ENCODE measurements around the gene THAP4. TPM values are rescaled to one million over a fixed set of nuclear protein-coding genes. Genes with fewer than 3 reads are reported as not detected.

Gene THAP4
- total RNA-seq, 1 donor from 2014 or later = 43.3 TPM

- Histone ChIP-seq H3K27me3 (ENCODE audit: control insufficient read depth, insufficient read depth, low read length) (no peaks in the 10 kb centered on the region), H3K36me3 (ENCODE audit: control insufficient read depth, insufficient read depth, low read length) (no peaks in the 10 kb centered on the region), H3K4me3 (ENCODE audit: low read depth, low read length) (no peak overlapping the region)
- DNase-seq (ENCODE audit: low read depth) = no peak
- TF ChIP-seq, protein P1, sequence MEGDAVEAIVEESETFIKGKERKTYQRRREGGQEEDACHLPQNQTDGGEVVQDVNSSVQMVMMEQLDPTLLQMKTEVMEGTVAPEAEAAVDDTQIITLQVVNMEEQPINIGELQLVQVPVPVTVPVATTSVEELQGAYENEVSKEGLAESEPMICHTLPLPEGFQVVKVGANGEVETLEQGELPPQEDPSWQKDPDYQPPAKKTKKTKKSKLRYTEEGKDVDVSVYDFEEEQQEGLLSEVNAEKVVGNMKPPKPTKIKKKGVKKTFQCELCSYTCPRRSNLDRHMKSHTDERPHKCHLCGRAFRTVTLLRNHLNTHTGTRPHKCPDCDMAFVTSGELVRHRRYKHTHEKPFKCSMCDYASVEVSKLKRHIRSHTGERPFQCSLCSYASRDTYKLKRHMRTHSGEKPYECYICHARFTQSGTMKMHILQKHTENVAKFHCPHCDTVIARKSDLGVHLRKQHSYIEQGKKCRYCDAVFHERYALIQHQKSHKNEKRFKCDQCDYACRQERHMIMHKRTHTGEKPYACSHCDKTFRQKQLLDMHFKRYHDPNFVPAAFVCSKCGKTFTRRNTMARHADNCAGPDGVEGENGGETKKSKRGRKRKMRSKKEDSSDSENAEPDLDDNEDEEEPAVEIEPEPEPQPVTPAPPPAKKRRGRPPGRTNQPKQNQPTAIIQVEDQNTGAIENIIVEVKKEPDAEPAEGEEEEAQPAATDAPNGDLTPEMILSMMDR (IDR thresholded peaks at IDR 0.05; ENCODE audit: insufficient read depth, low read length, poor library complexity, severe bottlenecking) = no peak
Observed at GRCh38 chr2:241551998-241552737, 84.8 kb downstream of the THAP4 start.

DNA sequence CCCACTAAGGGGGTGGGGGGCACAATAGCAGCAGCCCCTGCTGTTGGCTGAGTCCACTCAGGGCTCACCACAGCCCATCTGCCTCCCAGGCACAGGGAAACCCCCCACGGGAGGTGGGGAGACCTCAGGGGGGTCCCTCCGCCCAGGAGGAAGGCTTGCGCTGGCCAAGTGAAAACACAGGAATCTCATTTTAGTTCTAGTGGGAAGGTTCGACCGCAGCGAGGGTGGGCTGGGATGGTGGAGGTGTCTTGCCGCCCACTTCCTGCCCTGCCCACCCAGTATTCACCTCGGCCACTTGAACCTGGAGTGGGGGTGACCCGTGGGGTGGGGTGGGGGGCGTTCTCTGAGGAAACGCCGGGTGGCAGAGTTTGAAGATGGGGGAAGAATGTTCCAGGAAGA lies 85.4 kb downstream of the THAP4 start:
- H3K36me3 ChIP-seq (ENCODE audit: control insufficient read depth, insufficient read depth, low read length) = no peaks in the 10 kb centered on the region
- no peak overlapping the region for H3K4me3 ChIP-seq (ENCODE audit: low read depth, low read length)
- H3K27me3 ChIP-seq (ENCODE audit: control insufficient read depth, insufficient read depth, low read length) = no peaks in the 10 kb centered on the region
- DNase-seq (ENCODE audit: low read depth) = no peak
- TF ChIP-seq, protein P1 (IDR thresholded peaks at IDR 0.05; ENCODE audit: insufficient read depth, low read length, poor library complexity, severe bottlenecking) = no peak

- TF ChIP-seq, protein P1 (IDR thresholded peaks at IDR 0.05; ENCODE audit: insufficient read depth, low read length, poor library complexity, severe bottlenecking) = no peak
- H3K36me3 ChIP-seq (ENCODE audit: control insufficient read depth, insufficient read depth, low read length) = no peaks in the 10 kb centered on the region
- no peak overlapping the region for H3K4me3 ChIP-seq (ENCODE audit: low read depth, low read length)
- DNase-seq (ENCODE audit: low read depth) = no peak
- H3K27me3 ChIP-seq (ENCODE audit: control insufficient read depth, insufficient read depth, low read length) = no peaks in the 10 kb centered on the region
Observed at GRCh38 chr2:241550616-241551580, 86.1 kb downstream of the THAP4 start.

DNA sequence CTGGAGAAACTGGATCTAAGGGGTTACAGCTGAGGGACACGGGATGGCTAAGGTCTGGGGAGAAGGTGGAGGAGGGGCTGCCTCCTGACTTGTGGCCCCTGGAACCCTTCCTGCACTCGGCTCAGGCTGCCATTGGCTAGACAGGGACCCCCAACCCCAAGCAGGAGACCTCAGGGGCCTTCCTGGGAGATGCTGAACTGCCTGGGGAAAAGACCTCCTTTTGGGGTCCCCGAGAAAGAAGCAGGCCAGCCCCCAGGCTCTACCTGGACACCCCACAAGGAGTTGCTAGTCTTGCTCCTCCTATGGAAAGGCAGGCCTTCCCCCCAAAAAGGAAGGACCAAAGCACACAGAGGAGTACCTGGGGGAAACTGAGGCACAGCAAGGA lies 88.5 kb downstream of the THAP4 start:
- DNase-seq (ENCODE audit: low read depth) = no peak
- no peaks in the 10 kb centered on the region for H3K27me3 ChIP-seq (ENCODE audit: control insufficient read depth, insufficient read depth, low read length)
- TF ChIP-seq, protein P1 (IDR thresholded peaks at IDR 0.05; ENCODE audit: insufficient read depth, low read length, poor library complexity, severe bottlenecking) = no peak
- H3K36me3 ChIP-seq (ENCODE audit: control insufficient read depth, insufficient read depth, low read length) = no peaks in the 10 kb centered on the region
- no peak overlapping the region for H3K4me3 ChIP-seq (ENCODE audit: low read depth, low read length)

DNA sequence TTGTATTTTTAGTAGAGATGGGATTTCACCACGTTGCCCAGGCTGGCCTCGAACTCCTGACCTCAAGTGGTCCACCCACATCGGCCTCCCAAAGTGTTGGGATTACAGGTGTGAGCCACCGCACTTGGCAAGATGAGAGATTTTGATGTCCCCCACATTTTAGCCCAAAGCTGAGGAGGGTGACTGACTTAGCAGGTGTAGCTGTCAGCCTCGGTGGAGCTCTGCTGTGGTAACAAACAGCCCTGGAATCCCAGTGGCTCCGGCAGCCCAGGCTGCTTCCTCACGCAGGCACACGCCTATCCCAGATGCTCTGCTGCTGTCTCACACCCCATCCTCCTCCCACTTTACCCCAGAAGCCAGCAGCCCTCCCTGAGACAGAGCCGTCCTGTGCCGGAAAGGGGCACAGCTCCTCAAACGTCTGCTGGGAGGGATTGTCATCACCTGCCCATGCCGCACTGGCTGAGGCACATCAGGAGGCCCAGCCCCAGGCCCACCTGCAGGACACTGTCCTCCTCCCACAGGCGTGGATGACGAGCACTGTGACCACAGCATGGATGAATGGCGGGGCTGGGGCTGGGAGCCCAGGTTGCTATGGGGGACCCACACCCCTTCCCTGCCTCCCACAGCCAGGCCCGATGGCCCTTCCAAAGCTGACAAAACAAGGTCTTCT lies 89.0 kb downstream of the THAP4 start:
- TF ChIP-seq, protein P1 (IDR thresholded peaks at IDR 0.05; ENCODE audit: insufficient read depth, low read length, poor library complexity, severe bottlenecking) = no peak
- H3K27me3 ChIP-seq (ENCODE audit: control insufficient read depth, insufficient read depth, low read length) = no peaks in the 10 kb centered on the region
- H3K4me3 ChIP-seq (ENCODE audit: low read depth, low read length) = no peak overlapping the region
- DNase-seq (ENCODE audit: low read depth) = no peak
- H3K36me3 ChIP-seq (ENCODE audit: control insufficient read depth, insufficient read depth, low read length) = no peaks in the 10 kb centered on the region

Data from kidney epithelial cell (primary cell).